PC-9 (cell line): ENCODE results near the gene ACSL6. TPM values are rescaled to one million over a fixed set of nuclear protein-coding genes. Genes with fewer than 3 reads are reported as not detected.

Source experiments
- BruUV-seq: library from RNA; stranded (reverse); fragments of 400-500 nt; replicated peaks from 2 replicates; lab custom pipeline; 2021; lab: Mats Ljungman, UMichigan
- CTCF ChIA-PET: fragments of 300-600 bp; sonication (Branson Sonifier 250); formaldehyde crosslinking; loops from one replicate; lab custom pipeline; 2022; ENCODE audit warnings: antibody characterized with exemption; lab: Charles Lee
- POLR2A ChIA-PET: fragments of 300-600 bp; sonication (Branson Sonifier 250); formaldehyde crosslinking; loops from one replicate; lab custom pipeline; 2022; ENCODE audit warnings: antibody characterized with exemption; ENCODE audit not compliant: unreplicated experiment; lab: Charles Lee
- DNase-seq, 2 experiments: peaks; one replicate each; pipeline versions ENCODE4 v3.0.0 to v3.0.0-alpha.2; 2015 to 2022; ENCODE audit warnings: mixed read lengths in 1 of 2
- H2AFZ ChIP-seq: fragments of 200-600 bp; sonication (generic); 2 replicates; pipeline ENCODE4 v1.8.1; 2017; ENCODE audit warnings: antibody characterized with exemption
- H3F3A ChIP-seq: fragments of 200-600 bp; sonication (generic); 2 replicates; pipeline ENCODE4 v1.8.1; 2017; ENCODE audit warnings: antibody characterized with exemption, mild to moderate bottlenecking, low read depth; ENCODE audit not compliant: insufficient read depth
- H3K27ac ChIP-seq: fragments of 200-600 bp; sonication (generic); 2 replicates; pipeline ENCODE4 v1.6.1; 2016; ENCODE audit warnings: mixed run types
- H3K27me3 ChIP-seq: fragments of 200-600 bp; sonication (generic); 2 replicates; pipeline ENCODE4 v1.6.1; 2016; ENCODE audit warnings: low read depth, mixed run types; ENCODE audit not compliant: insufficient read depth
- H3K36me3 ChIP-seq: fragments of 200-600 bp; sonication (generic); 2 replicates; pipeline ENCODE4 v1.6.1; 2016; ENCODE audit warnings: low read depth, mixed run types
- H3K4me1 ChIP-seq: fragments of 200-600 bp; sonication (generic); replicated peaks from 2 replicates; pipeline ENCODE4 v1.6.1; 2016; ENCODE audit warnings: mixed run types; ENCODE audit not compliant: insufficient read depth
- H3K4me2 ChIP-seq: fragments of 200-600 bp; sonication (generic); 2 replicates; pipeline ENCODE4 v1.6.1; 2017; ENCODE audit warnings: mixed run types
- H3K4me3 ChIP-seq: fragments of 200-600 bp; sonication (generic); 2 replicates; pipeline ENCODE4 v1.6.1; 2016; ENCODE audit warnings: mixed run types
- H3K79me2 ChIP-seq: fragments of 200-600 bp; sonication (generic); 2 replicates; pipeline ENCODE4 v1.6.1; 2017; ENCODE audit warnings: low read depth, mixed run types
- H3K9me2 ChIP-seq: fragments of 200-600 bp; sonication (generic); 2 replicates; pipeline ENCODE4 v1.8.1; 2017; ENCODE audit warnings: mild to moderate bottlenecking; ENCODE audit not compliant: insufficient read depth
- H3K9me3 ChIP-seq: fragments of 200-600 bp; sonication (generic); 2 replicates; pipeline ENCODE4 v1.8.1; 2016; ENCODE audit warnings: low read depth; ENCODE audit not compliant: insufficient read depth
- H4K20me1 ChIP-seq: fragments of 200-600 bp; sonication (generic); 2 replicates; pipeline ENCODE4 v1.8.1; 2017; ENCODE audit not compliant: insufficient read depth
- CTCF ChIP-seq: fragments of 200-600 bp; sonication (generic); conservative IDR thresholded peaks from 2 replicates; pipeline ENCODE4 v1.6.1; 2017; ENCODE audit warnings: mixed run types, antibody characterized with exemption, mild to moderate bottlenecking, moderate library complexity
- EZH2 ChIP-seq: fragments of 200-600 bp; sonication (generic); IDR thresholded peaks from 2 replicates; pipeline ENCODE4 v1.8.0; 2017; ENCODE audit warnings: antibody characterized with exemption, low read depth
- intact Hi-C: fragments of 100-400 bp; cut with micrococcal nuclease; formaldehyde crosslinking; loops from one replicate; pipeline ENCODE4 v1.10.0; 2022; ENCODE audit not compliant: unreplicated experiment
- total RNA-seq: library from RNA; stranded (reverse); gene quantifications from 2 replicates; pipeline ENCODE4 v1.2.3, GENCODE V29; 2021

The ACSL6 gene
- total RNA-seq, 1 experiment from 2014 or later = not detected

DNA sequence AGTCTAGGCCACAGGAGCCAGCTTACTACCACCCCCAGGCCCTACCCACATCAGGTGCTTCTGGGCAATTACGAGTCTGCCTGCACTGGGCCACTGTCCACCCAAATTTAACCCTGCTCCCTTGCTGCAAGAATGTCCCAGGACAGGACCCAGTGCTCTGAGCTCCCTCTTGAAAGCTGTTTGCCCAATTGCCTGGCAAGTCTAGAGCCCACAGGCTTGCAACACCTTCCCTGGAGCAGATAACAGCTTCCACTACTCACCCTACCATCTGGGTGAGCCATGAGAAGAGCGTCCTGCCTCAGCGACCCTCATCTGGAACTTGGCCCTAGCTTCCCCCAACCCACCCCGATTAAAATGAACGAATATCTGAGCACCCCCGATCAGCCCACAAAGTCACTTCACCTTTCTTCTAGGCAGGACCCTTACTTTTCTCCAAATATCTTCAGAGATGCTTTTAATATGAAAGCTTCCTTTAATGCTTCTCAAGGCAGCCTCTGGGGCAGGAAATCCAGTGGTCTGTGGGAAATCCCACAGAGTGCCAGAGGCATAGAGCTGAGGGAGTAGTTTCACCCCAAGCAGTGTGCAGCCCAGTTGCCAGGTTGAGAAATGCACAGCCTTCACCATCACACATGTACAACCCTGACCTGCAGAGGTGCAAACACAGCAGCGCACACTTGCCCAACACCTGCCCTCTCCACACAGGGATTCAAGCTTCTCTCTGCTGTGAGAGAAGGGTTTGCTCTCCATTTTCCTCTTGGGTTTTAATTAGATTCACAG is 10.6 kb downstream of the ACSL6 start:
- no peaks in the 10 kb centered on the region for H3K79me2 ChIP-seq
- POLR2A ChIA-PET = no interaction called here
- no peaks in the 10 kb centered on the region for H3K9me3 ChIP-seq
- no peaks in the 10 kb centered on the region for H3K36me3 ChIP-seq
- TF ChIP-seq EZH2 = no peak
- TF ChIP-seq CTCF = no peak
- no peaks in the 10 kb centered on the region for H3K27me3 ChIP-seq
- no peak overlapping the region for H3K4me3 ChIP-seq
- no peak for DNase-seq
- no peak overlapping the region for H3K27ac ChIP-seq
- no peaks in the 10 kb centered on the region for H3K9me2 ChIP-seq
- no peaks in the 10 kb centered on the region for H4K20me1 ChIP-seq
- intact Hi-C loops = no loop called here
- no peaks in the 10 kb centered on the region for H3F3A ChIP-seq
- BruUV-seq = no TSS peak
- CTCF ChIA-PET = interaction anchor here (0.6 kb wide), 1 partner anchor 58 kb away, joined by 3 read pairs; no protein-coding TSS in a partner anchor
- H2AFZ ChIP-seq = no peak overlapping the region
- peaks cover 12% of the 10 kb centered on the region; the same call in 1 of the 2 replicates for H3K4me1 ChIP-seq
- no peak overlapping the region for H3K4me2 ChIP-seq

- H3K4me2 ChIP-seq = no peak overlapping the region
- CTCF ChIA-PET = no interaction called here
- H4K20me1 ChIP-seq = no peaks in the 10 kb centered on the region
- H3K9me2 ChIP-seq = no peaks in the 10 kb centered on the region
- H3K4me3 ChIP-seq = no peak overlapping the region
- no peaks in the 10 kb centered on the region for H3K36me3 ChIP-seq
- H3K27me3 ChIP-seq = no peaks in the 10 kb centered on the region
- H3K79me2 ChIP-seq = no peaks in the 10 kb centered on the region
- H3F3A ChIP-seq = no peaks in the 10 kb centered on the region
- DNase-seq = no peak
- no peak overlapping the region for H2AFZ ChIP-seq
- intact Hi-C loops = no loop called here
- H3K27ac ChIP-seq = no peak overlapping the region
- no peak for TF ChIP-seq EZH2
- TF ChIP-seq CTCF = no peak
- H3K4me1 ChIP-seq = peaks cover 13% of the 10 kb centered on the region; the same call in 1 of the 2 replicates
- POLR2A ChIA-PET = no interaction called here
- no TSS peak for BruUV-seq
- no peaks in the 10 kb centered on the region for H3K9me3 ChIP-seq
These were observed 11.3 kb downstream of the ACSL6 start for GRCh38 chr5:132000241-132000490.

DNA sequence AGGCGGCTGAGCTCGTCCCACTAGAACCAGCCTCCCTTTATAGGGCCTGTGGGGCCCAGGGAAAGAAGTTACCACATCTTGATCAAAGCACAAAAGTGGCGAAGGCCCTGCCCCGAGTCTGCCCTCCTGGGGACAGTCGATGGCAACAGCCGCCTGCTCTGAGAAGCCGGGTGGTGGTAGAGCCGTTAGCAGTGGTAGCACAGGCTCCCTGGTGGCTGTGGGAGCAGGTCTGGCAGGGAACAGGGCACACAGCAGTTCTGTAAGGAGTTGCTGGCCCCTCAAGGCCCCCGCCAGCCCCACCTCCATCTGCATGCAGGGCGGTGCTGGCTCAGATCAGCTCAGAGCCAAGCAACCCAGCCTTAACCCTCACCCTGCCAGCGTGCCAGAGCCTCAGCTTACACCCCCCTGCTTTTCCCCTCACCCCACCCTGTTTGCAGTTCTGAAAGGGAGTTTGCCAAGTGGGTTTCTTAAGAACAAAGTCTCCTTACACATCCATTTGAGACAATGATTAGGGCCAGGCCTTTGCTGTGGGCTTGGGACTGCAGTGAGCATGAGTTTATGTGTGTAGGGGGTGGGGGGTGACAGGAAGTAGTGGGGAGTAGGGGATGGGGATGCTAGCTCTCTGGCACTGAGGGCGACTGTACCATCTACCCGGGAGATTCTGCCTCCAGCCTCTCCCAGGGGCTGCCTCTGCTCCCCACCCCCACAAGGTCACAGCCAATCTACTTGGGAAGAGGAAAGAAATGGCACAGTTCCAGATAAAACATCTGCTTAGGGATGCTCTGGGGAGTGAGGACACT is 11.8 kb downstream of the ACSL6 start:
- H3K27me3 ChIP-seq = no peaks in the 10 kb centered on the region
- no peaks in the 10 kb centered on the region for H4K20me1 ChIP-seq
- no TSS peak for BruUV-seq
- TF ChIP-seq CTCF (no peak), EZH2 (no peak)
- H3K4me1 ChIP-seq = peaks cover 13% of the 10 kb centered on the region; the same call in 1 of the 2 replicates
- DNase-seq = no peak
- H3K79me2 ChIP-seq = no peaks in the 10 kb centered on the region
- H3K27ac ChIP-seq = no peak overlapping the region
- intact Hi-C loops = no loop called here
- no peaks in the 10 kb centered on the region for H3K36me3 ChIP-seq
- no peaks in the 10 kb centered on the region for H3K9me3 ChIP-seq
- ChIA-PET CTCF (no interaction called here), POLR2A (no interaction called here)
- H3F3A ChIP-seq = no peaks in the 10 kb centered on the region
- no peak overlapping the region for H2AFZ ChIP-seq
- no peaks in the 10 kb centered on the region for H3K9me2 ChIP-seq
- H3K4me3 ChIP-seq = no peak overlapping the region
- H3K4me2 ChIP-seq = no peak overlapping the region
